PC-3 (cell line): ENCODE measurements around the gene FRMD5.

ENCODE experiments used
- CTCF ChIP-seq: fragments of 300-600 bp; sonication (generic); conservative IDR thresholded peaks from 2 replicates; pipeline ENCODE4 v1.5.1; 2017; ENCODE audit warnings: antibody characterized with exemption, low read depth, mild to moderate bottlenecking, low read length
- EZH2 ChIP-seq: fragments of 300-600 bp; sonication (generic); IDR thresholded peaks from one replicate; pipeline ENCODE4 v1.6.1; 2017; ENCODE audit warnings: antibody characterized with exemption, mild to moderate bottlenecking, low read length; ENCODE audit not compliant: unreplicated experiment
- EZH2phosphoT487 ChIP-seq: fragments of 300-600 bp; sonication (generic); IDR thresholded peaks from 2 replicates; pipeline ENCODE4 v1.6.1; 2018; ENCODE audit warnings: mild to moderate bottlenecking, antibody characterized with exemption, low read length, borderline replicate concordance

GRCh38 chr15:44024155-44024554 is 170.9 kb downstream of the FRMD5 start:
- TF ChIP-seq CTCF (no peak), EZH2phosphoT487 (no peak), EZH2 (no peak)
